IPS-11a (cell line): ENCODE measurements around the gene DNTTIP2.
"Not testable (repeated sequence)": the region's sequence is repeated elsewhere in the genome, so short reads cannot be mapped to it uniquely, and the experiment has no call there.

Source experiments
- H3K4me3 ChIP-seq: one replicate; pipeline ENCODE4 v1.5.1; 2013; ENCODE audit warnings: low read depth, low read length, control low read depth

Gene DNTTIP2, protein sequence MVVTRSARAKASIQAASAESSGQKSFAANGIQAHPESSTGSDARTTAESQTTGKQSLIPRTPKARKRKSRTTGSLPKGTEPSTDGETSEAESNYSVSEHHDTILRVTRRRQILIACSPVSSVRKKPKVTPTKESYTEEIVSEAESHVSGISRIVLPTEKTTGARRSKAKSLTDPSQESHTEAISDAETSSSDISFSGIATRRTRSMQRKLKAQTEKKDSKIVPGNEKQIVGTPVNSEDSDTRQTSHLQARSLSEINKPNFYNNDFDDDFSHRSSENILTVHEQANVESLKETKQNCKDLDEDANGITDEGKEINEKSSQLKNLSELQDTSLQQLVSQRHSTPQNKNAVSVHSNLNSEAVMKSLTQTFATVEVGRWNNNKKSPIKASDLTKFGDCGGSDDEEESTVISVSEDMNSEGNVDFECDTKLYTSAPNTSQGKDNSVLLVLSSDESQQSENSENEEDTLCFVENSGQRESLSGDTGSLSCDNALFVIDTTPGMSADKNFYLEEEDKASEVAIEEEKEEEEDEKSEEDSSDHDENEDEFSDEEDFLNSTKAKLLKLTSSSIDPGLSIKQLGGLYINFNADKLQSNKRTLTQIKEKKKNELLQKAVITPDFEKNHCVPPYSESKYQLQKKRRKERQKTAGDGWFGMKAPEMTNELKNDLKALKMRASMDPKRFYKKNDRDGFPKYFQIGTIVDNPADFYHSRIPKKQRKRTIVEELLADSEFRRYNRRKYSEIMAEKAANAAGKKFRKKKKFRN

DNA sequence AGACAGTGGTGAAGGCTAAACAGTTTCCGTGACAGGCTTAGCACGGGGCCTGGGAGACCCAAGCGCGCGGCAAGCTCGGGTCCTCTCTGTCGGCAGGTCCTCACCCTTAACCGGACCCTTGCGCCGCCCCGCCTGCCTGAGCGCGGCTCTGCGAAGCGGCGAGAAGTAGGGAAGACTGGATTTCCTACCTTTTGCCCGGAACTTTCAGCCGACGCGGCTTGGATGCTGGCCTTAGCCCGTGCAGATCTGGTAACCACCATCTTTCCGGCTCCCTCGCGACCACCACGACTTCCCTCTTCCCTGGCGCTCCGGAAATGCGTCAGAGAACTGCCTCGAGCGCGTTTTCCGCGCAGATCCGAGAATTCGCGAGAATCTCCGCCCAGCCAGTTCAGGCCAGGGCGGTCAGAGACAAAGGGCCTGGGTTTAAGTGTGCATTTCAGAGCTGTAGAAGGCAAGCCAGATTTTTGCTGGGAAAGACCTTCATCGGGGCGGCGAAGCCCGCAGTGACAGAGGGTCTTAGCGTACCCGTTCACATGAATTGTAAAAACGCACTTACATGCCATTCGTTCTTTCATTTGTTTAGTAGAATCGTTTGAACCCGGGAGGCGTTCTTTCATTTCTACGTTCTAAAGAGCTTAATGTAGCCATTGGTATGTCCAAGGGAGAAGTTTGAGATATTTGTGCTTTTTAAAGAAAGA, at the start of gene DNTTIP2:
Gene DNTTIP2 (minus strand): TSS at position 318 of the 698 bp plus-strand sequence. CDS start 58 bp downstream, at position 260.
- H3K4me3 ChIP-seq: peak within 1 kb of the TSS; percentile 96

DNA sequence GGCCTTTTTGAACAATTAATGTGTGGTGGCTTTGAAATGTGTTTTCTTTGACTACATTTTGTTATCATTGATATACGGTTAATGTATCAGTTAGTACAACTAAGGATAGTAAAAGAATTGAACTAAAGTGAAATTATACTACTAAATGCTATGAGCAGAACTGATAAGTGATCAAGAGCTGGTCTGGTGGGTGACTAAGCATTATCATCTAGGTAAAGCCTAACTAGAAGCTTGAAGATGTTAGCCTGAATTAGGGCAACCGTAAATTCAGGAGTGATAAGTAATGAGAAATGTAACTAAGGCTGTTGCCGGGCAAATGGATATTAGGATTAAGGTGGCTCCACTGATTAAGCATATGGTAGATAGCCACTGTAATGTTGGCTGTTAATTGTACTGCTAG, 46.2 kb upstream of the DNTTIP2 start:
- no peak overlapping the region for H3K4me3 ChIP-seq

DNA sequence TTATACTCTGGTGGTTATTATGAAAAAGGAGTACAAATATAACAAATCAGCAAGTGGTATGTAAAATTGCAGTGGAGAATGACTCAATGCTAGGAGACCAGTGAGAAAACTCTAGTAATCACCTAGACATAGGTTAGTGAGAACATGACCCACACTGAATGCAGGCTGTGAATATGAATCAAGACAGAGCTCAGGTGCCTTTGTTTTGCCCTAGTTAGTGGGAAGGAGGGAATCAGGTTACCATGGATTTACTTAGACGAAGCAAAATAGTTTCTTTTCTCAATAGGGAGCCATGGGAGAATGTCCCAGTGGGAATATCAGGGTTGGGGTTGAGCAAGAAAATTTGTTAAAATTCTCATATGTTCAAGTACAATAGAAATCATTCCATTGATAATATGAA, 40.8 kb upstream of the DNTTIP2 start:
- no peak overlapping the region for H3K4me3 ChIP-seq

DNA sequence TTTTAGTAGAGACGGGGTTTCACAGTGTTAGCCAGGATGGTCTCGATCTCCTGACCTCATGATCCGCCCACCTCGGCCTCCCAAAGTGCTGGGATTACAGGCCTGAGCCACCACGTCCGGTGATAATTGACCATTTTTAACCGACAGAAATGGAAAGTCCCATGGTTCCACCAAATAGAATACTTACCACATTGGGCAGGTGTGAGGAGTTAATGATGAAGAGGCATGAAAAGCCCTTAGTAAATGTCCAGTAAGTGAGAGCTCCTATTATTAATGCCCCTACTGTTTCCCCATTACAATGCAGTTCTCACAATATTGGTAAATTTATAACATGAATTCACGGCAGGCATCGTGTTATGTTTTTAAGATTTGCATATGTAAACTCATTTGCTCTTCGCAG, 38.3 kb upstream of the DNTTIP2 start:
- no peak overlapping the region for H3K4me3 ChIP-seq

DNA sequence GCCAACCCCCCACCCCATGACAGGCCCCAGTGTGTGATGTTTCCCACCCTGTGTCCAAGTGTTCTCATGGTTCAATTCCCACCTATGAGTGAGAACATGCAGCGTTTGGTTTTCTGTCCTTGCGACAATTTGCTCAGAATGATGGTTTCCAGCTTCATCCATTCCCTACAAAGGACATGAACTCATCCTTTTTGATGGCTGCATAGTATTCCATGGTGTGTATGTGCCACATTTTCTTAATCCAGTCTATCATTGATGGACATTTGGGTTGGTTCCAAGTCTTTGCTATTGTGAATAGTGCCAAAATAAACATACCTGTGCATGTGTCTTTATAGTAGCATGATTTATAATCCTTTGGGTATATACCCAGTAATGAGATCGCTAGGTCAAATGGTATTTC, 31.9 kb upstream of the DNTTIP2 start:
- not testable (repeated sequence) for H3K4me3 ChIP-seq

DNA sequence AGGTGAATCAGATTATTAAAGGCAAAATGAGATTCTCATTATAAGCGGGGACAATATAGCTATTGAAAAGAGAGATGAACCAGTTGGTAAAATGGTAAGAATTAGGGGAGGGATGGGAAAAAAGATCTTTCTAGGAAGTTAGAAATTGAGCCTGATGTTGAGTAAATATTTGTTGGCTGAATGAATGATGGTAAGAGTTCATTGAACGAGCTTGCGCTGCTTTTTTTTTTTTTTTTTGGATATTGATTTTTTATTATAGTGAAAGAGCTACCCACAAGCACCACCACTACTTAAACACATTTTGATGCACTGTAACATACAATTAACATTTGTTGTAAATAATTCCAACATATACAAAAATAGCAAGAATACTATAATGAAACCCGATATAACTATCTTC, 31.3 kb upstream of the DNTTIP2 start:
- H3K4me3 ChIP-seq: peak overlapping the region; percentile 74

DNA sequence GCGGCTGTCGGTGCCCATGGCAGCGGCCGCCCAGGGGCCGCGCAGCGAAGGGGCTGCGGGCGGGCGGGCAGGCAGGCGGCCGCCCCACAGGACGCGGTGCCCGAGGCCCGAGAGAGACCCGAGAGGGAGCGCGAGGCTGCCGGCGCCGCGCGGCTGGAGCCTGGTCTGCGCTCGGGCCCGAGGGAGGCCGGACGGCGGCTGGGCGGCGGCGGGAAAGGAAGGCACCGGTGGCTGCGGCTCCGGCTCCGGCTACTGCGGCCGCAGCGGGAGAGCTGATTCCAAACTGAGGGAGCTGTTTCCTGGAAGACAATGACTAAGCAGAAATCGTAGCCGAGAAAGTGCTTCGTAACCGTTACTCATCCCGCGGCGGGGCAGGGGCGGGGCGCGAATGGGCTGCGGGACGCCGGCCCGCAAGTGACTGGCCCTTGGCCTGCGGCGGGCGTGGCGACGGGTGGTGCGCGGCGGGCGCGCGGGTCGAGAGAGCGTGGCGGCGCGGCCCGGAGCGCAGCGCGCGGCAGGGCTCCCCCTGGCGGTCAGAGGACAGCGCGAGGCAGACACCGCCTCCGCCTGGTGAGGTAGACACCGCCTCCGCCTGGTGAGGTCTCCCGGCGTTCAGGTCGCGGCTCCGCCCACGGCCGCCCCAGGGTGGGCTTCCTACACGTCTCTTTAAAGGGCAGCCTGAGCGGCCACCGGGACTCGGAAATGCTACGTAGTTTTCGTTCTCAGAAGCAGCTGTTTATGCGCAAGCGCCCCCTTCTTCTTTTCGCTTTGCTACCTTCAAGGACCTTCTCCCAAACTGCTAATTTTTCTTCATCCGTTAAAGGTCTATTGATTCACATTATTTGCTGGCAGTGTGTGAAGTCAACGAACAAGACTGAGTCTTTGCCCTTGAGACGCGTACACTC, 30.4 kb upstream of the DNTTIP2 start, which contains the start of gene GCLM:
Gene GCLM (minus strand): TSS at position 285 of the 905 bp plus-strand sequence. CDS start 267 bp downstream, at position 18.
- H3K4me3 ChIP-seq: peak within 1 kb of the TSS; percentile 74

DNA sequence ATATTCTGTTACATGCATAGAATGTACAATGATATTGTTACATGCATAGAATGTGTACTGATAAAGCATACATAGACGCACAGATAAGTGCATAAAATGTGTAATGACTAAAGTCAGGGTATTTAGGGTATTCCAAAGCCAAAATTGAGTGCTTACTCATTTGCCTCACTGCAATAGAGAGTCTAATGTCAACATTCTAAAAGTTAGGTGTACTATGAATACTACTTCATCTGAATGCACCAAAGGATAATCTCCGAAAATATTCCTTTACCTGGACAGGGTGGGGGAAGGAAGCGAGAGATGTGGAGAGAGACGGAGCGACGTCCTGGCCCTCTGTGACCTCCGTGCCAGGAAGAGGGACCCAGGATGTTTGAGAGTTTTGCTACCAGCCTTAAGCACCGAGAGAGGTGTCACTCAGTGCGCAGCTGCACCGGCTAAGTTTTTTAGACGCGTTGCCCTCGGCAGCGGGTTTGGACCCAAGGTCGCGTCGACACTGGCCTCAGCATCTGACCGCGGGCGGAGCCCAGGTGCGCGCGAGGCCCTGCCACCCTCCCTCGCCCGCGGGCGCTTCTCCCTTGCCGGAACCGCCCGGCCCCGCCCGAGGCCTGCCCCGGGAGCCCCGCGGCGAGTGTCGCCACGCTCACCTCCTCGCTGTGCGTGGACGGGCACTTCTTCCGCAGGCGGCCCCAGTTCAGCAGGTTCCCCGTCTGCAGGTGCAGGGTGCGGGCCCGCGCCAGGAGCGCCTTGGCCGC, 29.6 kb upstream of the DNTTIP2 start:
- H3K4me3 ChIP-seq: peak overlapping the region; percentile 74

DNA sequence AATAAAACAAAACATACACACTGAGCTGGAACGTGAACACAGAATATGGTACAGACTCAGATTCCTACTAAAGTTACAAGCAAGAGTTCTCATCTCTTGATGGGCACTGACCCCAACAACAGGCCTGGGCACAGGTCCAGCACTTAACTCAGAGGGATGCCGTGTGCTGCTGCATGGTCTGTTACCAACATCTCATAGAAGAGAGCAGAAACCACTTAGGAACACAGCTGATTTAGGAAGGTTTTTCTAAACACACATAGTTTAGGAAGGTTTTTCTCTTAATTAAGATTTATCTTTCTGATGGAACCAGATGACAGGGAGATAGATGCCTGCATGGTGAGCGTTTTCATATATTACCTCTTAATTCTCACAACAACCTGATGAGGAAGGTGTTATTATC, 28.7 kb upstream of the DNTTIP2 start:
- H3K4me3 ChIP-seq: no peak overlapping the region

DNA sequence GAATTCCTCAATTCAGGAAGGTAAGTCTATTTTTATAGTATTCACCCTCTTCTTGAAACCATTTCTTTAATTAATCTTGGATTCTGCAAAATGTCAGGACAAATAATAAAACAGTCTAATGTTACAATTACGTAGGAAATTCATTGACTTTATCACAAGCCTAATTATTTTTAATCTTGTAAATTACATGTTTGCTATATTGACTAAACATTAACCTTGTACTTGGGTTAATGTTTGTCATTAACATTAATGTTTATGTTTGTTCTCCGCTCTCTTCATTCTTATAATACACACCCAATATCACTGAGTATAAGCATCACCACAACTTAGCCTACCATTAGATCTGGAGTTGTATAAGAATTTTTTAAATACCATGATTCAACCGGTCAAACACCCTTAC, 27.5 kb upstream of the DNTTIP2 start:
- no peak overlapping the region for H3K4me3 ChIP-seq

DNA sequence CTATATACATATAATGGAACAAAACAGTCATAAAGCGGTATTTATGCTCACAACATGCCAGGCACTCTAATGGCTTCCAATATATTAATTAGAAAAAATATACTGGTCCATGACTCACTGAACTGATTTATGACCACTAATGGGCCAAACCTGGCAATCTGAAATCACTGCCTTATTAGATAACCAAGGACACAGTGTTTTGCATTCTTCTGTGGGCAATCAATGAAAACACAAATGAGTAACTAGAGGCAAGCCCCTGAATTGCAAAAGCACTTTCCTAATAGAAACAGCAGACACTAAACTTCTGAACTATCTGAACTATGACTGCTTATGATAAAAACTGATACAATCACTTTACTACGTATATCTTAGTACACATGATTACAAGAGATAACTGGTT, 26.7 kb upstream of the DNTTIP2 start:
- no peak overlapping the region for H3K4me3 ChIP-seq

DNA sequence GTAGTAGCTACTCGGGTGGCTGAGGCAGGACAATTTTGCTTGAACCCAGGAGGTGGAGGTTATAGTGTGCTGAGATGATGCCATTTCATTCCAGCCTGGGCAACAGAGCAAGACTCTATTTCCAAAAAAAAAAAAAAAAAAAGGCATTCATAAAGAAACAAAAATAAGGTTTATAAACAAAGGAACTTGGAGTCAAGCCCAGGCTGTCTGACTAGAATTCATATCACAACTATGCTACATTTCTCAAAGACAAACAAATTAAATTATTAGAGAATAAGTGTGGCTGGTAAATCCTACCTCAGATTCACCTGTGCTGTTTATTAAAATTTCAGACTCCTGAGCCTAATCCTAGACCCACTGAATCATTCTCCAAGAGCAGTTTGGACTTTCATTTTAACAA, 26.0 kb upstream of the DNTTIP2 start:
- no peak overlapping the region for H3K4me3 ChIP-seq

DNA sequence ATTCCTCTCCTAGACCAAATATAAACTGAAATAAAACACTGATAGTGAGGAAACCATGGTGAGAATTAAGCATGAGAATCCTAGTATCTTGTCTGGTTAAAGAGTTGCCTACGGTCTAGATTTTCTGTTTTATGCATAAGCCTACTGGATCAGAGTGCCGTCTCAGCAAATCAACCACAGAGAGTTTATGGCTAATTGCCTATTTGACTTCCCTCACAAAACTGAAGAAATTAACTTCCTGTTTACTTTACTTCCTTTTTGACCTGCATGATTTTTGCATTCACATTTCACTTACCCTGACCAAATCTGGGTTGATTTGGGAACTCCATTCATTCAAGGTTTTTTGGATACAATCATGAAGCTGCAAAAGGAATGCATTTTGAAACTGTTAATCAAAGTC, 25.2 kb upstream of the DNTTIP2 start:
- H3K4me3 ChIP-seq: no peak overlapping the region

DNA sequence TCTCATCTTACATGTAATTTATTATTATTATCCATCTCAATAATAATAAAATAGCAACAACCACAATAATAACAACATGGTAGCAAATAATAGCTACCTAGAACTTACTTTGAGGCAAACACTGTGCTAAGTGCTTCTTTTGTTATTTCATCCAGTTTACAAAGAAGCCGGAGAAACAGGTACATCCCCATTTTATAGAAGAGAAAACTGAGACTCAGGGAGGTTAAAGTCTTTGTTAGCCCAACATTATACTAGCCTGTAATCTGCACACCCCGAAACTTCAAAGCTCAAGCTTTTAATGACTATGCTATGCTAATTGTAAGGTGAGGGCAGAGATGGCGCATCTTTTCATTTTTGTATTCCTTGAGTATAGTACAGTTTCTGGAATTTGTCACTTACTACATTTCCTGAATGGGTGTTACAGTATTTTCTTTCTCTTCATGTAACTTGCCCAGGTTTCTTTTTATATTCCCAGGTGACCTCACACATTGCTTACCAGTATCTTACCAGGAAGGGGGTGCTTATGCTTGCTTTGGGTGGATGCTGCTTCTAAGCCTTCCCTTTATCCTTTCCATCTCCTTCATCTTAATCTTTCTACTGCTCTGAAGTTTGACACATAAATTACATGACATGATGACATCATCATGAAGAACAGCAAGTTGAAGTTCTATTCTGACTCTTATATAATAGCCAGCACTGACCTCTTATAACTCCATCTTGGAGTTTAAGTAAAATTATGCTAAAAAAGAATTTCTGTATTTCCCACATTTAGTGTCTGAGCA, 21.9 kb upstream of the DNTTIP2 start:
- no peak overlapping the region for H3K4me3 ChIP-seq

DNA sequence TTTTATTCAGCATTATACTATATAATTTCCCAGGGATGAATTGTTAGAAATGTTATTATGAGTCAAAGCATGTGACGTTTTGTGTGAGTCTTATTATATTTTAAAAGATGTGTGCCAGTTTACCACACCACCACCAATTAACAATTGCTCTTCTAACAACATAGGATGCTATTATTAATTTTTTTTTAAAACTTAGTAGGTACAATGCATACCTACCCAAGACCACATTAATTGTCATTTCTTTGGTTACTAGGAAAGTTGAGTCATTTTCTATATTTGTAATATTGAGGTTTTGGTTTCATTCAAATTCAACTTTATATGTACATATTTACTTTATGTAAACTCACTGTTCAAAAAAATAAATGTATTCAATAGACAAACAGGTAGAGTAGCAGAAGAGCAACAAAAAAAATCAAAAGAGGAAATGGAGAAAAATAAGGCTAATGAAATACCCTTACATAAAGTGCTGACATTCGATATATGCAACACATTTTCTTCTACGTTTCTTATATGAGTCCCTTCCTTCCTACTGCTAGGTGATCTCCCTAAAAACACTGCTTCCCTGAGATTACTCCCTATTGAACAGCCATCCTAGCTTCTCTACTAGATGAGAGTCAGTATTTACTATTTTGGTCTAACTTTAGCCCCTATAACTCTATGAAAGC, 20.7 kb upstream of the DNTTIP2 start:
- H3K4me3 ChIP-seq: no peak overlapping the region

DNA sequence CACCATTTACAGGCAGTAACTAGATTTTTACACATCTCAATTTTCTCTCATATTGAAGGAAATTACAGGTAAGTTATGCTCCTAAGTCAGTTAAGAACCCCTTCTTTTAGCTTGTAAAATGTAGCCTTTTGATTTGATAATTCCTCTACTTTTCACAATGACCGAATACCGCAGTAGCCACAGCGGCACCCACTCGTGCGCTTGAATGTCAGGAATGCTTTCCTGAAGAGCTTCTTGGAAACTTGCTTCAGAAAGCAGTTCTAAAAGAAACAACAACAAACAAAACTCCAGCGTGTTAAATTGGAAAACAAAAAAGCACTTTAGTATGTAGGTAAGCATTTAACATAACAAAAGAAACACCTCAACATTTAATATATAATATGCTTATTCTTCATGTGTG, 9.9 kb upstream of the DNTTIP2 start:
- H3K4me3 ChIP-seq: no peak overlapping the region

DNA sequence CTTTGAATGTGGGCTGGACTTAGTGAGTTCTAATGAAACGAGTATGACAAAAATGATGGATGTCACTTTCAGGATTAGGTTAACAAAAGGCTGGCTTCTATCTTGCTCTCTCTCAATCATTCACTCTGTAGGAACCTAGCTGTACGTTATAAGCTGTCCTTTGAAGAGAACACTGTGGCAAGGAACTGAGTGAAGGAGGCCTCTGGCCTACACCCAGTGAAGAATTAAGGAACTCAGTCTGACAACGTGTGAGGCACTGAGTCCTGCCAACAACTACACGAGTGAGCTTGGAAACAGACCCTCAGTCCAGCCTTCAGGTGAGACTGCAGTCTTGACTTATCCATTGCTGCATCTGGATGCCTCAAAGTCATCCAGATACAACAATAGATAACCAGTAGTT, 3.3 kb upstream of the DNTTIP2 start:
- no peak overlapping the region for H3K4me3 ChIP-seq

DNA sequence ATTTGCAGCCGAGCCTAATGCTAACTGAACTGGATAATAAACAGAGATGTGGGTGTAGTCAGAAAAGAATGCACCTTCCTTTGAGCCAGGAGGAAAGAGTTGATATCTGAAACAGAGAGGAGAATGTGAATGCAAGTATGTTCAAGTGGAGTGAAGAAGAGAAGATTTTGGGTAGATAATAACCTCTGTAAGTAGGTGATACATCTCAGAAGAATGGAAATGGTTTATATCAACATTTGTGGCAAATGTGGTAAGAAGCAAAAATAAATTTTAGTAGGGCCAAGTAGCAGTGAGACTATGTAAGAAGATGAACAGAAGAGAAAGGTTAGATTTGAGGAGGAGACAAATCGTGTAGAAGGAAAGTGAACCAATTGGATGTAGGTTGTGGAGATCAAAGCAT, 1.7 kb upstream of the DNTTIP2 start:
- H3K4me3 ChIP-seq: no peak overlapping the region

DNA sequence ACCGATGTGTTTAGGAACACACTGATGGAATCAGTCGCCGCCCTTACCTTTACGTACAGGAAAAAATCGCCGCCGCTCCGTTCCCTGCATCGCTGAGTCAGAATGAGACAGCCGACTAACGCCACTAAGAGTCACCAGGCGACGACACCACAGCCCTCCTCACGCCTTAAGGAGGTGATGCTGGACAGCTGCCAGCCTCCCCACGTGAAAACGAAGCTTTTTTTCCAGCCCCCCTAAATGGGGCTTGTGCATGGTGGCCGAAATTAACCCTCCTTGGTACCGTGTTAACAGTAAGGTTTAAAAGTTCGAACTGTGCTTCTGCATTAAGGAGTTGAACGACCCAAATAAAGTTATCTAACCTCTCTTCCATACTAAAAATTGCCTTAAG, 511 bp downstream of the DNTTIP2 start:
- H3K4me3 ChIP-seq: peak overlapping the region; percentile 96
